ENCODE measurements around the gene CIITA. TPM values are rescaled to one million over a fixed set of nuclear protein-coding genes. Genes with fewer than 3 reads are reported as not detected.

CIITA gene
- total and polyA plus RNA-seq, 4 donors, result 11.5 to 59.6 (median 26.6) TPM

DNA sequence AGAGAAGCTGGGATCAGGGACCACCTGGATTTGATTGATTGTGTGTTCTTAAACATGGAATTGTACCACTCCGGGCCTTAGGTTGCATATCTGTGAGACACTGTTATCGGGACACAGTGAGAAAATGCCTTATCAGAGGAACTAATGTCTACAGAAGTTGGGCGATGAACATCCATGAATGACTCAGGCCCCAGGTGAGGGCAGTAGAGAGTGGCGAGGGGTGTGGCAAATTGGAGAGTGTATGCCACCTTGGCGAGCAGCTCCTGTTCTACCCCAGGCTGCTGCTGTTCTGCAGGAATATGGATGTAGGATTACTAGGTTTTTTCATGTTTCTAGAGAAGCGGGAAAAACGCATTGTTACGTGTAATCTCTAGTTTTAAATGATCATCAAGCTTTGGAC lies 106.2 kb downstream of the CIITA start:
- Histone ChIP-seq H3K9ac (ENCODE audit: insufficient read depth in 1 of 2, low read length in 2 of 2) (no peak overlapping the region), H3K4me3 (no peak overlapping the region), H3K4me1 (ENCODE audit: control insufficient read depth in 5 of 5, insufficient read depth in 5 of 5, low read length in 5 of 5) (peaks cover 0 to 39% (median 14%) of the 10 kb centered on the region in 5 donors), H3K36me3 (ENCODE audit: control insufficient read depth in 4 of 4, insufficient read depth in 4 of 4, low read length in 4 of 4) (peaks cover 4 to 24% (median 8%) of the 10 kb centered on the region in 4 donors), H3K27me3 (ENCODE audit: control insufficient read depth in 3 of 3, insufficient read depth in 3 of 3, low read length in 2 of 3) (no peaks in the 10 kb centered on the region), H3K9me3 (ENCODE audit: control insufficient read depth in 4 of 4, insufficient read depth in 3 of 4, low read length in 3 of 4) (no peaks in the 10 kb centered on the region), H3K27ac (ENCODE audit: low read depth in 1 of 2, low read length in 1 of 2) (peak overlapping the region in 1 of 2 donors; percentile 4)
- ATAC-seq (ENCODE audit: insufficient read depth, low FRiP score) (no peak), DNase-seq (no peak)
- 87 to 91% methylated on average over 8 of the region's 8 CpGs for WGBS, 2 donors
- TF ChIP-seq, protein P1, sequence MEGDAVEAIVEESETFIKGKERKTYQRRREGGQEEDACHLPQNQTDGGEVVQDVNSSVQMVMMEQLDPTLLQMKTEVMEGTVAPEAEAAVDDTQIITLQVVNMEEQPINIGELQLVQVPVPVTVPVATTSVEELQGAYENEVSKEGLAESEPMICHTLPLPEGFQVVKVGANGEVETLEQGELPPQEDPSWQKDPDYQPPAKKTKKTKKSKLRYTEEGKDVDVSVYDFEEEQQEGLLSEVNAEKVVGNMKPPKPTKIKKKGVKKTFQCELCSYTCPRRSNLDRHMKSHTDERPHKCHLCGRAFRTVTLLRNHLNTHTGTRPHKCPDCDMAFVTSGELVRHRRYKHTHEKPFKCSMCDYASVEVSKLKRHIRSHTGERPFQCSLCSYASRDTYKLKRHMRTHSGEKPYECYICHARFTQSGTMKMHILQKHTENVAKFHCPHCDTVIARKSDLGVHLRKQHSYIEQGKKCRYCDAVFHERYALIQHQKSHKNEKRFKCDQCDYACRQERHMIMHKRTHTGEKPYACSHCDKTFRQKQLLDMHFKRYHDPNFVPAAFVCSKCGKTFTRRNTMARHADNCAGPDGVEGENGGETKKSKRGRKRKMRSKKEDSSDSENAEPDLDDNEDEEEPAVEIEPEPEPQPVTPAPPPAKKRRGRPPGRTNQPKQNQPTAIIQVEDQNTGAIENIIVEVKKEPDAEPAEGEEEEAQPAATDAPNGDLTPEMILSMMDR (IDR thresholded peaks at IDR 0.05; ENCODE audit: control extremely low read depth, extremely low read depth), result no peak

DNA sequence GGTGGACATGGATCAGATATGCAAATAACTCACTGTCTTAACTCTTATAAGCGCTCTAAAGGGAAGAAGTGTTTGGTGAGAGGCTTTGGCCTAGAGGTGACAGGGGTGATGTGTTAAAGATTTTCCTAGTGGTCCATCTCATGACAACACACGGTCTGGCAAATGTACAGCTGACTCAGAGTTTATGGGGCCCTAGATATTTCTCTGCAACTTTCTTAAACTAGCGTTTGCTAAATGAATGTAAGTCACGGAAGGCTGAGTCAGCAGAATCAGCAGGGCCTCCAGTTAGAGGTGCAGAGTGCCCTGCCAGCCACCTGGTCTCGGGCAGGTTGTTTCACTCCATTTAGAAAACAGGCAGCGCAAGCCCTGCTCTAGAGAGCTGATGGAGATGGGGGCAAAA lies 107.5 kb downstream of the CIITA start:
- DNase-seq (no peak), ATAC-seq (ENCODE audit: insufficient read depth, low FRiP score) (no peak)
- Histone ChIP-seq H3K36me3 (ENCODE audit: control insufficient read depth in 4 of 4, insufficient read depth in 4 of 4, low read length in 4 of 4) (peaks cover 4 to 26% (median 8%) of the 10 kb centered on the region in 4 donors), H3K27ac (ENCODE audit: low read depth in 1 of 2, low read length in 1 of 2) (no peak overlapping the region), H3K9me3 (ENCODE audit: control insufficient read depth in 4 of 4, insufficient read depth in 3 of 4, low read length in 3 of 4) (no peaks in the 10 kb centered on the region), H3K9ac (ENCODE audit: insufficient read depth in 1 of 2, low read length in 2 of 2) (no peak overlapping the region), H3K4me1 (ENCODE audit: control insufficient read depth in 5 of 5, insufficient read depth in 5 of 5, low read length in 5 of 5) (peaks cover 0 to 26% (median 4%) of the 10 kb centered on the region in 5 donors), H3K4me3 (no peak overlapping the region), H3K27me3 (ENCODE audit: control insufficient read depth in 3 of 3, insufficient read depth in 3 of 3, low read length in 2 of 3) (no peaks in the 10 kb centered on the region)
- TF ChIP-seq, protein P1 (IDR thresholded peaks at IDR 0.05; ENCODE audit: control extremely low read depth, extremely low read depth), result no peak
- WGBS, 2 donors, result 85 to 95% methylated on average over 6 of the region's 6 CpGs

Other genes starting within 250 kb of the CIITA start
- gene TEKT5, start 182.3 kb upstream of the CIITA start, total RNA-seq, result under 1 TPM; 0.28 to 0.34 TPM
- gene TEKT5, start 182.3 kb upstream of the CIITA start, polyA plus RNA-seq, result under 1 TPM; 0.13 to 0.30 TPM
- 10 to 100 TPM; 28.4 to 39.7 TPM for gene NUBP1, start 133.4 kb upstream of the CIITA start, total RNA-seq
- 10 to 100 TPM; 42.4 to 44.2 TPM for gene NUBP1, start 133.4 kb upstream of the CIITA start, polyA plus RNA-seq
- gene TVP23A, start 58.4 kb upstream of the CIITA start, total RNA-seq, result 1 to 10 TPM in 1 of 2 donors, under 1 TPM in 1; 0.25 to 6.1 TPM
- under 1 TPM; 0.22 to 0.25 TPM for gene TVP23A, start 58.4 kb upstream of the CIITA start, polyA plus RNA-seq
- gene DEXI, start 65.3 kb downstream of the CIITA start, total RNA-seq, result 10 to 100 TPM; 19.5 to 35.5 TPM
- gene DEXI, start 65.3 kb downstream of the CIITA start, polyA plus RNA-seq, result 10 to 100 TPM; 22.1 to 33.9 TPM
- gene CLEC16A, start 67.4 kb downstream of the CIITA start, total RNA-seq, result 10 to 100 TPM; 38.1 to 44.4 TPM
- 10 to 100 TPM; 14.3 to 14.7 TPM for gene CLEC16A, start 67.4 kb downstream of the CIITA start, polyA plus RNA-seq

Measured in lung (tissue), 12 donors.